HG03196 (cell line): ENCODE data around the gene ZNF593OS.

Source experiments
- ATAC-seq: cut with Tn5 transposase; IDR thresholded peaks from one replicate; pipeline ENCODE4 v1.9.1; 2021; ENCODE audit not compliant: unreplicated experiment

The ZNF593OS gene

DNA sequence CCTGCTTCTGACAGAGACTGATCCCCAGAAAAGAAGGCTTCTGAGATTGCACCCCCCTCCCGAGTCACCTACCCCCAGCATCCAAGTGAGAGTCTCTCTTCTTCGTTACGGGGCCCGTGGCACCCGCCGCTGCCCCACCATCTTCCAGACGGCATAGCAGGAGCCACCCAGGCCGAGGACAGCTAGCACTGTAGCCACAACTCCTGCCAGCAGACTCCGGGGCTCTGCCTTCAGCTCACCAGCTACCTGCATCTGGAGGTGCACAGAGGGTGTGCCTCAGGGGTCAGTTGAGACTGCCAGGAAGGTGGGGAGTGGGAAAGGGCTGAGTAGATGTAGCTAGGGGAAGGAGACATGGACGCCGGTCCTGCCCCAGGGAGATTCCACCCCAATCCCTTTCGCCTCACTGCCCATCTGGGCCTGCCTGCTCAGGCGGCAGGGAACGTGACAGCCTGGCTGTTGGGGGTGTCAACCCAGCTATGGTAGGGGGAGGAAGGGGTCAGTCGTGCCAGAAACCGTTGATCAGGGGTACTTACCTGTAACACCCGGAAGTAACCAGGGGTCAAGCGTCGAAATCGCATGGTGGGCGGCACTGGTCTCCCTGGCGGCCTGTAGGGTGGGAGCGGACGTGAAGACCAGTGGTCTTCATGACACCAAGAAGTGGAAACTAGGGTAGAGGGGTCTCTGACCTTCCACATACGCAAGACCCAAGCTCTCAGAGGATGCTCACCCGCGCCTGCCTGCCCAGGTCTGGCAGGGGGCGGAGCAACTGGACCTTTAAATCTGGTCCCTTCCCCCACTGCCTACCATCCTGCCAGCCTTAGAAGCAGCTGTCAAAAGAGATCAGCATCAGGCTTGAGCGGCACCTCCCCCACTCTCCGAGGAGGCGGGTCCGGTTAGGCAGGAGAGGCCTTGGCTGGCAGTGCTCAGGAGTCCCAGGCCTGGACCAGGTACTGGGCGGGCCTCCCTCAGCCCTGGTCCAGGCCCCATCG lies at the start of gene ZNF593OS:
Gene ZNF593OS (minus strand): TSS at position 749 of the 989 bp plus-strand sequence. CDS start 171 bp downstream, at position 578.
- ATAC-seq = no peak

DNA sequence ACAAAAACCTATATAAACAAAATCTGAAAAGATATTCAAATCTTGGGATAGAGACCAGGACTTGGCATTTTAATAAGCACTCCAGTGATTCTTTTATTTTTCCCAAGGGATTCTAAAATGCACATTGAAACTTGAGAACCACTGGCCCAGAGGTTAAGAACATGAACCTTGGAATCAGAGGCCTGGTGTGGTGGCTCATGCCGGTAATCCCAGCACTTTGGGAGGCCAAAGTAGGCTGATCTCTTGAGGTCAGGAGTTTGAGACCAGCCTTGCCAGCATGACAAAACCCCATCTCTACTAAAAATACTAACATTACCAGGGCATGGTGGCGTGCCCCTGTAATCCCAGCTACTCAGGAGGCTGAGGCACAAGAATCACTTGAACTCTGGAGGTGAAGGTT lies 49.5 kb upstream of the ZNF593OS start:
- no peak for ATAC-seq

DNA sequence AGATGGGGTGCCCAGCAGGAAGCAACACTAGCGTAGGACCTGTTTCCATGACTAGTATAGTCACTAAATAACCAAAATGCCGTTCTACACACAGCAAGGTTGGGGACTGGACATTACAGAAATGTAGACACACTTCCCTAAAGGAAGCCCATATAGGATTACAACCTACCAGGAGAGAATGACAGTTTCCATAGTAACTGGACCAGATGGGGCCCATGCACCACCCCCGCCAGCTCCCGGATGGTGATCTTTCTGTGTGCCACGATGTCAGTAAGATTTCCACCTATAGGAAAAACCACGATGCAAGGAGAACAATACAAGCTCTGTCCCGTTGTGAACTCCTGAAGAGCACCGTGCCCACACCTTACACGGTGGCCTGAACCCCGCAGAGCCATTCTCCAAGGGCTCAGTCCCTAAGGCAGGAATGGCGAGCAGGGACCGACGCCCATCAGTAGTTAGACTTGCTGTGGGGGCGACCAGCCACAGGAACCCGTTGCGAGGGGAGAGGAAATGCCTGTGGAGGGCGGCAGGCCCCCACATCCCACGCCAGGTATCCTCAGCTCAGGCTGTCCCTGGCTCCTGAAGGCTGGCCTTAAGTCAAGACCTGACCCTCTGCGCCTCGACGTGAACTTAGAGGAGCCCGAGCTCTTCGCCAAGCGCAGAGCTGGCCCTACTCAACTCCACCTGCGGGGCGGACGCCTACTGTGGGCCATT lies 48.7 kb upstream of the ZNF593OS start:
- no peak for ATAC-seq

DNA sequence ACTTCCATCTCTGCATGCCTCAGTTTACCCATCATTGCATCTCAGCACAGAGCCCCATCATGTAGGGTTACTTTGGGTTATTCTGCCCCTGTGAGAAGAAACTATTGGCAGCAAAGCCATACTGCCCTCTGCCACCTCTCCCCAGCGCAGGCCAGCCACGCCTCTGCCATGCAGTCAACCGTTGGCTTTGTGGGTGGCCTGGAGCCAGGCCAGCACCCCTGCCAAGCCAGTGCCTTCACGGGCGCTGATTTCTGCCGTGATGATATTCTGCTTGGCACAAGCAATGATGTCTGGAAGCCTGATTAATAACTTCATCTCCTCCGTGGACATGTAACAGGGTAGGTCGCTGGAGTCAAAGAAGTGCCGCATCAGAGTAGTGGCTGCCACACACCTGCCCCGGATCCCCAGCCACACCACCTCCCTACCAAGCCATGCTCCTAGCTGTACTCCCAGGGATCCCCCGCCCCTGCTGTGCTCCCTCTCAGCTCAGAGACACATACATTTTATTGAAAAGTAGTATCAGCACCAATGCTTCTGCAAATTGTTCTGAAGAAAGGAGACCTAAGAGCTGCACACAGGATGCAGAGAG lies 47.4 kb upstream of the ZNF593OS start:
- no peak for ATAC-seq

DNA sequence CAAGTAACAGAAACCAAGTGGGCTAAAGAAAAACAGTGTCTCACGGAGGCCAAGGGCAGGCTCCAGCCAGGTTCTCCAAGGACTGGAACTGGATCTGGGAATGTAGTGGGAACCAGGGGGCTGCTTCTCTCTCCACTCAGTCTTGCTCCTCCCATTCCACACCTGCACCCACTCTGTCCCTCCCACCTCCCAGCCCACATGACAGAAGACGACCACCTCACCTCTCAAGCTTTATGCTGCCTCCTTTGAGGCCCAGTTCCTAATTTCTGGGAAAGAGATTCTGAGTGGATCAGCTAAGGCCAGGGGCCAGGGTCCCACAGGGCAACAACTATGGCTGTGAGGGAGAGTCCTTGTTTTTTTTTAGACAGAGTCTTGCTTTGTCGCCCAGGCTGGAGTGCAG lies 43.6 kb upstream of the ZNF593OS start:
- ATAC-seq = no peak

DNA sequence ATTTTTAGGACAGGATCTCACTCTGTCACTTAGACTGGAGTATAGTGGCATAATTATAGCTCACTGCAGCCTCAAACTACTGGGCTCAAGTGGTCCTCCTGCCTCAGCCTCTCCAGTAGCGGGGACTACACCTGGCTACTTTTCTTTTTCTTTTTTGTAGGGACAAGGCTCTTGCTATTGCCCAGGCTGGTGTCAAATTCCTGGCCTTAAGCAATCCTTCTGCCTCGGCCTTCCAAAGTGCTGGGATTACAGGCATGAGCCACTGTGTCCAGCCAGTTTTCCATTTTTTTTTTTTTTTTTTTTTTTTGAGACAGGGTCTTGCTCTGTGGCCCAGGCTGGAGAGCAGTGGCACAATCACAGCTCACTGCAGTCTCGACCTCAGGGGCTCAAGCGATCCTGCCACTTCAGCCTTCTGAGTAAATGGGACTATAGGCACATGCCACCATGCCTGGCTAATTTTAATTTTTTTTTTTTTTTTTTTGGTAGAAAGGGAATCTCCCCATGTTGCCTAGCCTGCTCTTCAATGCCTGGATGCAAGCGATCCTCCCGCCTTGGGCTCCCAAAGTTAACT lies 41.8 kb upstream of the ZNF593OS start:
- no peak for ATAC-seq

DNA sequence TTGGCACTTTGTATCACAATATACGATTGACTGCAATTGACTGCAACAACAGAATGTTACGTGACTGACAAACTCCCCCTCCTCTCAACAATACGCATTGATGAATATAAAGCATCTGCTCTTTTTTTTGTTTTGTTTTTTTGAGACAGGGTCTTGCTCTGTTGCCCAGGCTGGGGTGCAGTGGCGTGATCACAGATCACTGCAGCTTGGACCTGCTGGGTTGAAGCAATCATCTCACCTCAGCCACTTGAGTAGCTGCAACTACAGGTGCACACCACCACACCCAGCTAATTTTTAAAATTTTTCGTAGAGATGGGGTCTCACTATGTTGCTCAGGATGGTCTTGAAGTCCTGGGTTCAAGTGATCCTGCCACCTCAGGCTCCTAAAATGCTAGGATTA lies 41.1 kb upstream of the ZNF593OS start:
- no peak for ATAC-seq

DNA sequence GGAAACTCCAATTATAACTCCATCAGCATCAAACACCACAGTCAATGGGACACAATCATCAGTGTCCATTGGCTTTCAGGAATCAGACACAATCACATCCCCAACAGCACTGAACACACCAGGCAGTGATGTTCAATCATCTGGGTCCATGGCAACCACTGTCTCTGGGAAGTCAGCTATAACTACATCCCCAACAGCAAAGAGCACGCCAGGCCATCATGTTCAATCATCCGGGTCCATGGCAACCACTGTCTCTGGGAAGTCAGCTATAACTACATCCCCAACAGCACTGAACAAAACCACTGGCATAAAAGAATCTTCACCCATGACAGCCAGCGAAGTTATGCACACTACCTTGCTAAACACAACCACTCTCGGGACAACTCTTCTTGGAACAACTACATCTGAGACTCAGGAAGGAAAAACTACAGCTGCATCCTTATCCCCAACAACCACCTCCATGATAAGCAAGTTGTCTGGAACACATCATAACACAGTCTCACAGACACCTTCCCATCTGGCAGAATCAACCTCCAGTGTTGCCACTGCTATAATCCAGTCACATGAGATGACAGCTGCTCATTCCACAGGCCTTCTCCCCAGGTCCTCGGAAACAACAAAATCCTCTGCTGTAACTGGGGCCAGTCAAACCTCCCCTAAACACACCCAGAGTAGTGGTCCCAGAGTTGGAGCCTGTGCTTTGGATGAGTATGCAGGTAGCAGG lies 38.7 kb upstream of the ZNF593OS start:
- no peak for ATAC-seq

DNA sequence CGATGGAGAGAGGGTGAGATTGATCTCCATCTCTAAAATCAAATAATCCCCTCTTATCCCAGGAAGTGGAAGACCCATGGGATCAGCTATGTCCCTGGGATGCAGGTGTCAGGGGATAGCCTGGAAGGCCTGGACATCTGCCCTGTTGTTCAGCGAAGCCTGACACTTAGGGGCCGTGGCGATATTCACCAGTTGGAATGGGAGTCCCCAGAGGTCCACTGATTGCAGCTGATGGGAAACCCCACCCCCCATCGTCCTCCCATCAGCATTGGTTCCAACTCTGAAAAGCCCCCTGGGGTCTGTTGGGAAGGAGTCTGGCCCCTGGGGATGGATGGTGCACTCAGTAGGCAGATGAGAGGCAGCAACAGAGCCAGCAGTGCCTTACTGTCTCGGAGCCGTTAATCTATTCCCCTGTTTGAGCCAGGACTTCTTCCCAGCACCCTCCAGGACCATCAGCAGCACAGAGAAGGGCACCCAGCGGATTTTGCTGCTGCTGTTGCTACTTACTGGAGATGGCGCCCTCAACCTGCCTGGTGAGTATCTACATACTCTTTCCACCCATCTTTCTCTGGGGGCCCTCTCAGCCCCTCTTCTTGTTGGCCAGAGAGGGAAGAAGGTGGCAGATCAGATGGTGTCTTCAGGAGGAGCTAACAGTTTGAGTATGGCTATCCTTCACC lies 32.1 kb upstream of the ZNF593OS start:
- no peak for ATAC-seq

DNA sequence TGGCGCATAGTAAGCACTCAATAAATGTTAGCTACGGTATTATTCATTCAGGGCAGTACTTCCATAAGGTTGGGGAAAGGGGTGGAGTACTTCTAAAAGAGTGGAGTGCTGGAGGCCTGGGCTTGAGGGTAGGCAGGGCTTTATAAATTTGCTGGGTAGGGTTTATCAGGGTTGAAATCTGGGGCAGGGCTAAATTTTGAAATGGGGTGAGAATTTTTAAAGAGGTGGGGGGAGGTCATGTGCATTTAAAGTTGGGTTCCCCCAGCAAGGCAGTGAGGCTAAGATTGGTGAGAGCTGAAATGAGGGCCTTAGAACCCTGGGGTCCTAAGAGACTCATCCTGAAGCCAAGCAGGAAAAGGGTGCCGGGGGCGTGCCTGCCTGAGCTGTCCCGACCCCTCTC lies 28.8 kb upstream of the ZNF593OS start:
- no peak for ATAC-seq

DNA sequence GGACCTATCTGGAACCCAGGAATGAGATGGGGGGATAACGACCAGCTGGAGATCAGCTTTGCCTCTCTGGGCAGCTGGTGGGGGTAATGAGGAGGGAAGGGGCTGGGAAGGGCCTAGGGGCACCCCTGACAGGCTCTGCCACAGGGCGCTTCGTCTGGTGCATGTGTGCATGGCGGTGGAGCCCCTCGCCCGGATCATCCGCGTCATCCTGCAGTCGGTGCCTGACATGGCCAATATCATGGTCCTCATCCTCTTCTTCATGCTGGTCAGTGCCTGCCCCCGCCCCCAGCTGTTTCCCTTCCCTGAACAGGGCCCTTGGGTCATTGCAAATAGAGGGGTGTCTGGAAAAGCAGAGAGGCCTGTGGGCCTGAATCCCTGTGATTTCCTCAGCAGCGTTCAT lies 26.2 kb upstream of the ZNF593OS start:
- no peak for ATAC-seq

DNA sequence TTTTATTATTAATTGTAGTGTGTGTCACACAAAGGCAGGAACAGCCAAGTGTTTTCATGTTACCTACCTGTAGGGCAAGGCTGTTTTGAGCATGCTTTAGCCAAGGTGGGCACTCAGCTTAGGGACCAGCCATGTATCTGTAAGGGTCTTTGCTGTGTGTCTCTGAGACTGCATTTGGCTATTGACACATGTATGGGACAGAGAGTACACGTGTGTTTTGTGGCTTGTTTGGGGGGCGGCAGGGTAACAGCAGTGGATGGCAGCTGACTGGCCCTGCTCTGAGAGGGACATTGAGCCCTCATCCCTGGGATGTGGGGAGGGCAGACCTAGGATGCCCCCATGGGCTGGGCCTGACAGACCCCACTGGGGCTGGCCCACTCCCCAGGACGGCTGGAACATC lies 25.7 kb upstream of the ZNF593OS start:
- no peak for ATAC-seq

DNA sequence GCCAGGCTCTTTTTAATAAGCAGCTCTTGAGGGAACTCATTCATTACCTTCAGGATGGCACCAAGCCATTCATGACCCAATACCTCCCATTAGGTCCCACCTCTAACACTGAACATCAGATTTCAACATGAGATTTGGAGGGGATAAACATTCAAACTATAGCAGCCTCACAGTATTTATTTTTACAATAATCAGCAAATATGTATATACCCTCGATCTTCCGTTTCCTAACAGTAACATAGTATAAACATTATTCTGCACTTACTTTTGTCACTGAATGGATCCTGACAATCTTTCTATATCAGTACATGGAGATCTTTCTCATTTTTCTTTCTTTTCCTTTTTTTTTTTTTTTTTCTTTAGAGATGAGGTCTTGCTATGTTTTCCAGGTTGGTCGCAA lies 24.2 kb upstream of the ZNF593OS start:
- ATAC-seq = no peak

DNA sequence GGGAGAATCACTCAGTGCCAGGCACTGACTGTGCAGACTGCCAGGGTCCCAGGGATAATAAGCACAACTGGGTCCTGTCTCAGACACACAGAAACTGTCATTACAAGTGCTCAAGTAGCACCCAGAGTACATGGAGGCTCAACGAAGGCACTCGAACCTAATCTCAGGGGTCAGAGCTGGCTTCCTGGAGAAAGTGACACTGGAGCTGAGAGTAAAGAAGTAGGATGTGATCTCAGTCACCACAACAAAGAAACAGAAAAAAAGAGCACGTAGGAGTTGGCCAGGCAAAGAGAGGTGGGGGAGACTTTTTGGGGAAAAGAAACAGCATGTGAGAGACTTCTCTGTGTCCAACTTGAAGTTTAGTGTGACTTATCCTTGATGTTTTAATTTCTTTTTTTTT lies 20.1 kb upstream of the ZNF593OS start:
- no peak for ATAC-seq

DNA sequence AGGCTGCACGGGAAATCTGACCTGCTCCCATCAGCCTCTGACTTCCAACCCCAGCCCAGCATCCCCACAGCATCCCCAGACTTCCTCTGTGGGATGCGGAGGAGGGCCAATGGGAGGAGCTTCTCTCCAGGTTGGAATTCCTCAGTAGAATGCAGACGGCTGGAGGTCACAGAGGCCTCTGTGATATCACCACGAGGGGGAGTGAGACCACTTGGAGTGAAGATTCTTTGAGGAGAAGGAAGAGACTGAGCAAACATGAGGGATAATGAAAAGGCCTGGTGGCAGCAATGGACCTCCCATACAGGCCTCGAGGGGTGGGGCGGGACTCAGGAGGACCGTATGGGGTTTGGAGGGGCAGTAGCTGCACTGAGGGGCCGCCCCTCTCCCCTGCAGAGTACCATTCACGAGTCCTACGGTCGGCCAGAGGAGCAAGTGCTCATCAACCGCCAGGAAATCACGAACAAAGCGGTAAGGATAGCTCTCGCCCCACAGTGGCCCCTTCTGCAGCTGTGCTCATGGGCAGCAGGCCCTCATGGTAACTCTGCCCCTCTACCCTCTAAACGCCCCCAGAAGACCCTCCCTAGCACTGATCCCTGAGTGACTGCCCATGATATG lies 18.8 kb upstream of the ZNF593OS start, which contains the start of gene CATSPER4:
Gene CATSPER4 (plus strand): TSS at position 230 of the 615 bp plus-strand sequence. CDS start 26 bp downstream, at position 256.
- ATAC-seq = no peak

DNA sequence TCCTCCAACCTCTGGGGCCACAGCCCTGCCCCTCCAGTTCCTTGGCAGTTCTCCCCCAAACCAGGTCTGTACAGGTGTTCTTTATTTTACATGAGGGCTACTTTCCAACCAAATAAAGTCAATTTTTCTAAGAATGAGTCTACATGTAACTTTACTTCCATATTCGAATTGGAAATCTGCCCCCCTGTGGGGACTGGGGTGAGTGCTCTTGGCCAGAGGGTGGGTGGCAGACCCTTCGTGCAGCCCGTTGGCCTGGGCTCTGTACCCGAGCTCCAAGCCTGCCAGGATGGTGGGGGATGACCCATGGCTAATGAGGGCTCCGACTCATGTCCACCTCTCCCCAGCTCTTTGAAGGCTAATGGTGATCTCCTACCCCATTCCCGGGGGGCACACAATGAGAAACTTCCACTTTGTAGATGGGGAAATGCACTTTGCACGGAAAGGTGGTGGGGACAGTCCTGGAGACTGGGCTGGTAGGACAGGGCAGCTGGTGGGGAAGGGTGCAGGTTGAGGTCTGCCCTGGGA lies 18.2 kb upstream of the ZNF593OS start:
- ATAC-seq = no peak

DNA sequence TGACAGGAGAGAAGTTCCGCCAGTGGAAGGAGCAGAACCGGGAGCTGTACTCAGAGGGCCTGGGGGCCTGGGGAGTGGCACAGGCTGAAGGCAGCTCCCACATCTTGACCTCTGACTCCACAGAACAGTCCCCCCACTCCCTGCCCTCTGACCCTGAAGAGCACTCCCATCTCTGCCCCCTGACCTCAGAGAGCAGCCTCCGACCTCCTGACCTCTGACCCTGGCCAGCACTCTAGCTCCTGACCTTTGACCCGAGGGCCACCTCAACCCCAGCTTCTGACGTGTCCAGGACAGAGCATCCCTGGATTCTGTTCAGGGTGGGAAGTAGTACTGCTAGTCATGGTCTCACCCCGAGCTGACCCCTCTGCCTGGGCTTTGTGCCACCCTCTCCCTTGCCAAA lies 17.7 kb upstream of the ZNF593OS start:
- no peak for ATAC-seq

DNA sequence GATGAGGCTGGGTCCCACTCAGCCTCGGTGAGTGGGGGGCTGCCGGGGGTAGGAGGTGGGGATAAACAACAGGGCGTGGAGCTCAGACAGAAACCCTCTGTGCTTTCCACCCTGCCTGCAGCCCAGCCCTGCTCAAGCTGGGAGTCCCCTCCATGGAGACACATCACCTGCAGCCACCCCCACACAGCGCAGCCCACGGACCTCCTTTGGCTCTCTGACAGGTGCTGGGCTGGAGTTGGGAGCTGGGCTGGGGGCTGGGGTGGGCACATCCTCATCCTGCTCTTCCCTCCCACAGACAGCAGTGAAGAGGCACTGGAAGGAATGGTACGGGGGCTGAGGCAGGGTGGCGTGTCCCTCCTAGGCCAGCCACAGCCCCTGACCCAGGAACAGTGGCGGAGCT lies 16.8 kb upstream of the ZNF593OS start:
- no peak for ATAC-seq

DNA sequence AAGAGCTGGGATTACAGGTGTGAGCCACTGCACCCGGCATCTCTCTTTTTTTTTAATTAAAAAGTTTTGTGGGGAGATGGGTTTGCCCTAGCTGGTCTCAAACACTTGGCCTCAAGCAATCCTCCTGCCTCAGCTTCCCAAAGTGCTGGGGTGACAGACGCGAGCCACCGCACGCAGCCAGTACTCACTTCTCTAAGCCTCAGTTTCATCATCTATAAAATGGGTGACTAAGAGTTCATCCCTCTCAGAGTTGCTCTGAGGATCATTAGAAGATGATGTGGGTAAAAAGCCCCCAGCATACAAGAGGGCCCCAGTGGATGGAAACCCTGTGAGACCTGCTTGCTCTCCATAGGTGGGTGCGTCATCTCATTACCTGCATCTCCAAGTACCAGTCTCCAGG lies 16.2 kb upstream of the ZNF593OS start:
- no peak for ATAC-seq
